HG03066 (cell line): Measurements from ENCODE around the gene RPL22.

Experiments used
- ATAC-seq: cut with Tn5 transposase; IDR thresholded peaks from one replicate; pipeline ENCODE4 v1.9.1; 2021; ENCODE audit warnings: low read depth; ENCODE audit not compliant: unreplicated experiment

The RPL22 gene

GRCh38 chr1:6176779-6177178 lies 22.6 kb downstream of the RPL22 start:
- no peak for ATAC-seq

DNA sequence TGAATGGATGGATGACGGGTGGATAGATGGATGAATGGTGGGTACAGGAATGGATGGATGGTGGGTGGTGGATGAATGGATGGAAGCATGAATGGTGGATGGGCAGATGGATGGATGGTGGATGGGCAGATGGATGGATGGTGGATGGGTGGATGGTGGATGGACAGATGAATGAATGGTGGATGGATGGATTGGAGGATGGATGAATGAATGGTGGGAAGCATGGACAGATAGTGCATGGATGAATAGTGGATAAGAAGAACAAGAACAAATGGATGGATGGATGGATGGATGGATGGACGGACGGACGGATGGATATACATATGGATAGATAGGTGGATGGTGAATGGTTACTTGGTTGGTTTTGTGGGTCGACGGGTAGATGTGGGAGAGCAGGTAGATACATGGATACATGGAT lies 24.0 kb downstream of the RPL22 start:
- ATAC-seq = no peak

DNA sequence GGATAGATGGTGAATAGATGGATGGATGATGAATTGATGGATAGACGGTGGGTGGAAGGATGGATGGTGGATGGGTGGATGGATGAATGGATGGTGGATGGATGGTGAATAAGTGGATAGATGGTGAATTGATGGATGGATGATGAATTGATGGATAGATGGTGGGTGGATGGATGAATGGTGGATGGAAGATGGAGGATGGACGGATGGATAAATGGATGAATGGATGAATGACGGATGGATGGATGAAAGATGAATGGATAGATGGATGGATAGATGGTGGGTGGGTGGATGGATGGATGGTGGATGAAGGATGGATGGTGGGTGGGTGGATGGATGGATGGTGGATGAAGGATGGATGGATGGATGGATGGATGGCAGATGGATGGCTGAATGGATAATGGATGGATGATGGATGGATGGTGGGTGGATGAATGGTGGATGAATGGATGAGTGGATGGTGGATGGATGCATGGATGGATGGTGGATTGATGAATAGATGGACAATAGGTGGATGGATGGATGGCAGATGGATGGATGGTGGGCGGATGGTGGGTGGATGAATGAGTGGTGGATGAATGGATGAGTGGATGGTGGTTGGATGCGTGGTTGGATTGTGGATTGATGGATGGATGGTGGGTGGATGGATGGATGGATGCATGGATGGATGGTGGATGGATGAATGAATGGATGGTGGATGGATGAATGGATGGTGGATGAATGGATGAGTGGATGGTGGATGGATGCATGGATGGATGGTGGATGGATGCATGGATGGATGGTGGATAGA lies 24.6 kb downstream of the RPL22 start:
- no peak for ATAC-seq

- no peak for ATAC-seq
Observed at GRCh38 chr1:6172549-6172948, 26.8 kb downstream of the RPL22 start.

DNA sequence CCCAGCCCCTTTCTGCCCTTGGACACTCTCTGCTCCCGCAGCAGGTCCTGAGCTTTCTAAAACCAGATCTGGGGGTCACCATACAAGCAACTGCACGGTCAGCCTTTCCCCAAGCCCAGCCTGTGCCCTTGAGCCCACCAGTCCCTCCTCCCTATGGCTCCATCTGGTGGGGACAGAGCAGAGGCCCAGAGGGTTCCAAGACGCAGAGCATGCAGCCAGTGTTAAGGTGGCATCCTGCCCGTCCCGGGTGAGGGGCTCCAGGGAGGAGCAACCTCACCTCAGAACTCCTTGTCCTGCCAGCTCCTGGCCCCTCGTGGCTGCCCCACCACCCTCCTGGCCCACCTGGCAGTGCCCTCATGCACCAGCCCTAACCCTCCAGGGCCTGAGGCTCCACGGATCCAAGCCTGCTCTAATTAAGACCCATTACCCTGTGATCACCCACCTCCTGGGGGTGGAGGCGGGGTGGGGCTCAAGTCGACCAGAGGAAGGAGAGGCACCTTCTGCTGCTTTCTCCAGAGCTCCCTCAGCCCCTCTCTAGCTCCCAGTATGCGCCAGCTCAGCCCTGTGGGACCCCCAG lies 27.8 kb downstream of the RPL22 start:
- ATAC-seq = no peak

DNA sequence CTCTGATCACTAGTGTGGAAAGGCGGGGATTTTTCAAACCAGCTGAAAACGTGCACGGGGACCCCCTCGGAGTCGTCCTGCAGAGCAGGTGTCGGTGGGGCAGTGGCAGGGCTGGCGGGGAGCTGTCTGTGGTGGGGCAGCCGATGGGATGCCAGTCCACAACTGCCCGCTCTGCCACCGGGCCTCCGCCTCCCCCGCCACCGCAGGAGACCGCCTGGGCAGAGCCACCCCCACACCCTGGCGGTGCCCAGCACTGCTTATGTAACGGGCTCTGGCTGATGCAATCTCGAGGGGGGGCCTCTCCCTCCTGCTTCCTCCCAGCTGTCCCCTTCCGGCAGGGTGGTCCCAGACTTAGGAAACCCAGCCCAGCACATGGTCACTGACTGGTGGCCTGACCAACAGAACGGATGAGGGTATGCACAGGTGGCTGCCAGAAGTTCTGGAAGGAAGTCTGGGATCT lies 28.6 kb downstream of the RPL22 start:
- ATAC-seq = no peak

DNA sequence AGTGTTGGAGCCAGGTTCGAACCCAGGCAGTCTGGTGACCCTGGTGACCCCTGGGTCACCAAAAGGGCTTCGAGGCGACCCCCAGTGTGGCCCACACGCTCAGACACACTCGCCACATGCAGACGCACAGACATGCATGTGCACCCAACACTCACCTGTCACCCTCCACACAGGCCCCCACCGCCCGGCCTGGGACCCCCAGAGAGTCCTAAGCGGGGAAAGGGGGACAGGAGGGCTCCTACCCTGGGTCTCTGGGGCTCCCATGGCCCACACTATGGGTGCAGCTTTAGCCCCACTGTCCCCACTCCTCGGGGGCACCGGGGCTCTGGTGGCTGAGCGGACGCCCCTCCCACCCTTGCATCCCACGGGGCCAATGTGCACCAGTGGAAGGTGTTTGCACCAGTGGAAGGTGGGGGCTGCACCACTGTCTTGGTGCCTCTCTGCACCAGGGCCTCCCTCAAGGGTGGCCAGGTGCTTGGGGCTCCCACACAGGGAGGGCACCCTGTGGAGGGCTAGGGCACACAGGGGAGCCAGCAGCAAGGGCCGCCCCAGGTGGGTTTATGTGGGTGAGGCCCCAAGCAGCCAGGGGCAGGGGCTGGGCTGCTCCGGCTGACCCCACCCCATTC lies 29.2 kb downstream of the RPL22 start:
- ATAC-seq = no peak

DNA sequence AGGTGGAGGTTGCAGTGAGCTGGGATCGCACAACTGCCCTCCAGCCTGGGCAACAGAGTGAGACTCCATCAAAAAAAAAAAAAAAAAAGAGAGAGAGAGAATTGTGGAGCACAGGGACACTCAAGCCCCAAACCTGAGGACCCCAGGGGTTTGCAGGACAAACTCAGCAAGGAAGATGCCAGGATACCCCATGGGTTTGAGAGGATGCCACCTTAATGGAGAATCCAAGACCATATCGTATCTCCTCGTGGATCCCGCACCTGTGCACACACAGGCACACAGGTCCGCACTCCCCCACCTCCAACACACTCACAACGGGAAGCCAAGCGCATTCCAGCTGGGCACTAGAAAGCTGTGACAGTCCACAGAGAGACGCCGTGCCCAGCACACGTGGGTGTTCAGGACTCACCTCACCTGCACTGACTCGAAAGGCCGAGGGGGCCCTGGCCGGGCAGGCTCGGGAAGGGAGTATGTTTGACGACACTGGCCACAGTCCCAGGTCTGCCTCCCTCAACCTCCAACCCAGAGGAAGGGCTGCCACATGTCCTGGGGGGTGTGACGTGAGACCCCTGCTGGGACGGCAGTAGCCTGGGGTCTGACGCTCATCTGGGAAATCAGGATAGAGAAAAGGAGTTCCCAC lies 30.3 kb downstream of the RPL22 start:
- no peak for ATAC-seq

- ATAC-seq = no peak
Observed at GRCh38 chr1:6167391-6168303, 31.7 kb downstream of the RPL22 start.

DNA sequence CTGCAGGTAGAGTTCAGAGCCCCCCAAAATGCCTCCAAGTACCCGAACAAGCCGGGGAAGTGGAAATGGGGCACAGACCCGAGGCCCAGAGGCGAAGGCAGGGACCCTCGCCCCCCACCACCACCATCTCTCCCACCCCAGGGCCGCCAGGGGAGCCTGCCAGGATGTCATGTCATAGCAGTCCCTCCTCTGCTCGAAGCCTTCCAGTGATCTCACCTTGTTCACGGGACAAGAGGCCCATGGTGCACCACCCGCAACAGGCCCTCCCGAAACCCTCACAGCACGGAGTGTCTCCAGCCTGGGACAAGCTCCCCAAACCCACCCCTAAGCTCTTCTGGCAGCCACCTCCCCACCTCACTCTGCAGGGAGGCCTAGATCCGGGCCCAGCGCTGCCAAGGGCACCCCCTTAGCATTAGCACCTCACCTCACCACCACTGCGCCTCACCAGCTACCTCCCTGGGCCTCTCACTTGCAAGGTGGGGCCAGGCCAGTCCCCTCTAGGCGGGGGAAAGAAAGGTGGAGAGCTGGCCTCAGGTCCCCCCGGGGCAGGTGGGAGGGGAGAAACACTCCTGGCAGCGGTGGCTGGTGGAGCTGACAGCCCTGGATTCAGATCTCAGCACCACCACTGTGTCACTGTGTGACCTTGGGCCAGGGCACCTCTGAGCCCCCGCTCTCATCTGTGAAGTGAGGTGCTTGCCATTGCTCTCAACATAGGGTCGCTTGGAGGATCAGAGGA lies 32.6 kb downstream of the RPL22 start:
- no peak for ATAC-seq

DNA sequence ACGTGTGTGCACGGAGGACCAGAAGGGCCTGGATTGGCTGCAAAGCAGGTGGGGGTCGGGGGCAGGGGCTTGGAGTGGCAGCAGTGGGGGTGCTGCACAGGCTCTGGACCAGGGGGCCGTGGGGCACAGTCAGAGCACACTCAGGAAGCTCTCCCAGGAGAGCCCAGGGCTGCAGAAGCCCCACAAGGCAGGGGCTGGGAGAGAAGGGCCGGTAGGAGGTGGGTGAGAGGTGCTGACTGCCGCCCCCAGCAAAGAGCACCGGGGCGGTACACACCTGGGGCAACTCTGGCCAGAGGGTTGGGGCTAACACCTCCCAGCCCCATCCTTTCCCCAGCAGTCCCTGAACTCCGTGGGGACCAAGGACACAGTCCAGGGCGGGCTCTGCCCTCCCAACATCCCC lies 33.2 kb downstream of the RPL22 start:
- ATAC-seq = no peak

- no peak for ATAC-seq
Observed at GRCh38 chr1:6165441-6165985, 33.9 kb downstream of the RPL22 start.

DNA sequence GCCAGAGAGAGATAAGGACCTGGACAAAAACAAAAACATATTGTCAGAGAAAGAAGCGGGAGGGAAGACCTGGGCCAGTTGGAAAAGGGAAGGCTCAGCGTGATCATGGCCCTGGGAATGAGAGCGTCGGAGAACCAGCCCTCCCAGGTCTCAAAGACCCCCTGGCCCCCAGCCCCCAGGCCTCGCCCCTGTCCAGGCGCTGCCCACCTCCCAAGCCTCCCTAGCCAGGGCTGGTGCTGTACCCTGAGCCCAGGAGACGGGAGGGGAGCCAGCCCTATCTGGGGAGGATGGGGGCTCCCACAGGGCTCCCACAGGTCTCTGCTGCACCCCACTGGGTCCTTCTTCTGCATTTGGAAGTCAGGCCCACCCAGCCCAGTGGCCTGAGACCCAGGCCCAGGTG lies 34.4 kb downstream of the RPL22 start:
- no peak for ATAC-seq

GRCh38 chr1:6163973-6164617 lies 35.3 kb downstream of the RPL22 start:
- no peak for ATAC-seq

DNA sequence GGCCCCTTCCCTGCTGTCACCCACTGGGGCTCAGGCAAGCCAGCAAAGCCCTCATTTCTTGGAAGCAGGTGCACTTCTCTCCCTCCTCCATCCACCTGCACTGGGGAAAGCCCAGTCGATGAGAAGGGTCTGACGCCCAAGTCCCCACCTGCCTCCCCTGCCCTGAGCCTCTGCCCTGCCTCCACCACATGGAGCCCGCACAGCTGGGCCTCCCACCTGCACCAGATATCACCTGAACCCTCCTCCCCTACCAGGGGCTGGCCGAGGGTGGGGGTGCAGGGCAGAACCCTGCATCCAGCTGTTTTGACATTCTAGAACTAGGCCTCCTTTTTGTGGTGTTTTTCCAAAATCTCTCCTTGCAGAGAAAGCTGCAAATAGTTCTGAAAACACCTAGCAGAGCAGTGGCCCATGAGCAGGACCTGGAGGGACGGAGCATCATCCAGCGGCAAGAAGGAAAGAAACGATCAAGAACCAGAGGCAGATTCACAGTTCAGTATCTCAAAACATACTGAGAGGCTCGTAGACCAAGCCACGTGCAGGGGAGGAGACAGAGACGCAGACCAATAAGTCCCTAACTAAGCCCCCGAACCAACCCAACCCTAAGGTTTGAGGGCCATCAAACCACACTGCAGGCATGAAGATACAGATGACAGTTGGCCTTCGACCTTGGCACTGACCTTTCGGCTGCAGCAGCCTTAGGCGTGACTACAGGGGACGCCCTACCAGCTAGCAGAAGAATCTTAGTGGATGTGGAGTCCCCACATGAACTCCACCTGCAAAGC lies 36.0 kb downstream of the RPL22 start:
- ATAC-seq = no peak

- no peak for ATAC-seq
Observed at GRCh38 chr1:6162773-6163172, 36.6 kb downstream of the RPL22 start.

DNA sequence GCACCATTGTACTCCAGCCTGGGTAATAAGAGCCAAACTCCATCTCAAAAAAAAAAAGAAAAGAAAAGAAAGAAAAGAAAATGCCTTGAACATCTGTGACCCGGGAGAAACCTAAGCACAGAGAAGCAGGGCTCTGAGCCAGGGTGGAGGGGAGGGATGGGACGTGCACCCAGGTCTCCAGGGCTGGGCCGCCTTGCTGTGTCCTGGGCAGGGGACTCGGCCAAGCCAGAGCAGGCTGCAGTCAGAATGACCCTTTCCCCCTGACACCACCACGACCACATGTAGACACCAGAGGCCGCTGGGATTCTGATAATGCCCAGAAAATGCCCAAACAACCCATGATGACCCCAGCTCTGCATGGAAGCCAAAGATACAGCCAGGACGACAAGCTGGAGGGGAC lies 37.1 kb downstream of the RPL22 start:
- no peak for ATAC-seq

DNA sequence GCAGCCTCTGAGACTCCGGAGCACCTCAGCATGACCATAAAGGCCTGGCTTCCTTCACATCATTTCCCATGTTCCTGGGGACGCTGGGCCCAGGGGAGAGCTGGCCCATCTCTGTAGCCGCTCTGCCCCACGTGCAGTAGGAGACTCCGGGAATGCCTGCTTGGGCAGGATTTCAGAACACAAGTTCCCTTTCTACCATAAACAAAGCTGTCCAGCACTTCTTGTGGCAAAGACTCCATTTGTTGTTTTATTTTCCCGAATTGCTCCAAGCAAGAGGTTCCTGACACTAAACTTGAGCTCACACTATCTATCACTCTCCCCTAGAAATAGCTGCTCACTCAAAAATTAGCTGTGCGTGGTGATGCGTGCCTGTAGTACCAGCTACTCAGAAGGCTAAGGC lies 41.2 kb downstream of the RPL22 start:
- ATAC-seq = no peak
